Measurements from ENCODE around the gene SNX8. TPM values are rescaled to one million over a fixed set of nuclear protein-coding genes. Genes with fewer than 3 reads are reported as not detected.
A peak's percentile ranks its signal among the peaks of the same experiment; 100 is the strongest.

SNX8 gene
- total and polyA plus RNA-seq, 9 of the 15 experiments (the other 6 are each of a cell fraction or from before 2014, with no cell fraction given): 2.7 to 51.6 (median 16.9) TPM

DNA sequence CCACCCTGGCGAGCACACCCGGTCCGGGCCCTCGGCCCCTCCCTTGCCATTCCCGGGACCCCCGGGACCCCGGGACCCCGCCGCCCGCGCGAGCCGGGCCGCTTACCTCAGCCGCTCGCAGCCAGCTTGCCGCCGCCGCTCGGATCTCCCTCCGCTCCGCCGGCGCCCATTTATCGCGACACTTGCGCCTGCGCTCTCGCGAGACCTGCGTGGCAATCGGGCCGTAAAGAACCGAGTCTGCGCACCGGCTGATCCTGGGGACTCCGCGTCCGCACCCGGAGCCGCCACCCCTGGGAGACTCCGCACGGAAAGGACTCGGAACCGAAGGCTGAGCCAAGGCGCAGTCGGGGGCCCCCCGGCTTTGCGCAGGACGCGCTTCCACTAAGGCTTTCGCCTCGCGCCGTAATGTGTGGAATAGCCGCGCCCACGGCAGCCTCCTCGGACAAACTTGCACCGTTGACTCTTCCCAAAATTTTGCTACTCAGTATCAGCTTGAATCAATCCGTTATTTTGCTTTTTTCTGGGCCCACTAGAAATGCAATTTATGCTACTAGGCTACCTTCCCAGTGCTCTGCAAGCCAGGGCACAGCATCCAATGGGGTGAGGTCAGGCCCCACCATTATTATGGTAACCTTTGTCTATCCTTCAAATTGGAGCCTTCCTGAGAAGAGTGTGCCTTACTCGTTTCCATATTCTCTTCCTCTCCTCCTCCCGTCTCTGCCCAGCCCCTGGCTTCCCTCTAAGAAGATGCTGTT lies 81.3 kb downstream of the SNX8 start, which contains the start of gene MAD1L1 (continued):
- TF ChIP-seq SAFB2 (IDR thresholded peaks at IDR 0.05; ENCODE audit: borderline replicate concordance, low read depth, low read length, severe bottlenecking) (no peak), XRCC5 (IDR thresholded peaks at IDR 0.05; ENCODE audit: low read depth, low read length) (peak; percentile 80; the same call in 1 of the 2 replicates), ZNF274 (IDR thresholded peaks at IDR 0.05; ENCODE audit: borderline replicate concordance, low read depth, low read length) (no peak), GABPB2 (CRISPR knock-in tag; conservative IDR thresholded peaks at IDR 0.05) (no peak), ETS2 (tag; IDR thresholded peaks at IDR 0.05; ENCODE audit: borderline replicate concordance, poor library complexity, severe bottlenecking) (no peak), RBM34 (IDR thresholded peaks at IDR 0.05; ENCODE audit: borderline replicate concordance, insufficient read depth, low read length) (no peak), TBP (optimal IDR thresholded peaks at IDR 0.05; ENCODE audit: low read depth, low read length) (peak; percentile 69), ZNF76 (CRISPR knock-in tag; IDR thresholded peaks at IDR 0.05; ENCODE audit: borderline replicate concordance) (no peak), ZNF263 (CRISPR knock-in tag; IDR thresholded peaks at IDR 0.05; ENCODE audit: borderline replicate concordance) (0 out of 2 replicates have a peak, but pooled peaks have one; percentile 23), ZBTB7A (IDR thresholded peaks at IDR 0.05; ENCODE audit: borderline replicate concordance, control insufficient read depth, low read depth, low read length) (peak; percentile 98), ZKSCAN8 (CRISPR knock-in tag; IDR thresholded peaks at IDR 0.05) (no peak), ZNF699 (CRISPR knock-in tag; IDR thresholded peaks at IDR 0.05; ENCODE audit: insufficient replicate concordance) (no peak), CSDE1 (IDR thresholded peaks at IDR 0.05) (no peak), RHOXF2B (CRISPR knock-in tag; conservative IDR thresholded peaks at IDR 0.05) (no peak), ZKSCAN1 (IDR thresholded peaks at IDR 0.05; ENCODE audit: low read depth, low read length) (no peak), ZNF324 (CRISPR knock-in tag; IDR thresholded peaks at IDR 0.05) (no peak)
- TF ChIP-seq, protein P1, sequence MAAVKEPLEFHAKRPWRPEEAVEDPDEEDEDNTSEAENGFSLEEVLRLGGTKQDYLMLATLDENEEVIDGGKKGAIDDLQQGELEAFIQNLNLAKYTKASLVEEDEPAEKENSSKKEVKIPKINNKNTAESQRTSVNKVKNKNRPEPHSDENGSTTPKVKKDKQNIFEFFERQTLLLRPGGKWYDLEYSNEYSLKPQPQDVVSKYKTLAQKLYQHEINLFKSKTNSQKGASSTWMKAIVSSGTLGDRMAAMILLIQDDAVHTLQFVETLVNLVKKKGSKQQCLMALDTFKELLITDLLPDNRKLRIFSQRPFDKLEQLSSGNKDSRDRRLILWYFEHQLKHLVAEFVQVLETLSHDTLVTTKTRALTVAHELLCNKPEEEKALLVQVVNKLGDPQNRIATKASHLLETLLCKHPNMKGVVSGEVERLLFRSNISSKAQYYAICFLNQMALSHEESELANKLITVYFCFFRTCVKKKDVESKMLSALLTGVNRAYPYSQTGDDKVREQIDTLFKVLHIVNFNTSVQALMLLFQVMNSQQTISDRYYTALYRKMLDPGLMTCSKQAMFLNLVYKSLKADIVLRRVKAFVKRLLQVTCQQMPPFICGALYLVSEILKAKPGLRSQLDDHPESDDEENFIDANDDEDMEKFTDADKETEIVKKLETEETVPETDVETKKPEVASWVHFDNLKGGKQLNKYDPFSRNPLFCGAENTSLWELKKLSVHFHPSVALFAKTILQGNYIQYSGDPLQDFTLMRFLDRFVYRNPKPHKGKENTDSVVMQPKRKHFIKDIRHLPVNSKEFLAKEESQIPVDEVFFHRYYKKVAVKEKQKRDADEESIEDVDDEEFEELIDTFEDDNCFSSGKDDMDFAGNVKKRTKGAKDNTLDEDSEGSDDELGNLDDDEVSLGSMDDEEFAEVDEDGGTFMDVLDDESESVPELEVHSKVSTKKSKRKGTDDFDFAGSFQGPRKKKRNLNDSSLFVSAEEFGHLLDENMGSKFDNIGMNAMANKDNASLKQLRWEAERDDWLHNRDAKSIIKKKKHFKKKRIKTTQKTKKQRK (IDR thresholded peaks at IDR 0.05; ENCODE audit: borderline replicate concordance, low read depth, low read length): no peak
- TF ChIP-seq, protein P2, sequence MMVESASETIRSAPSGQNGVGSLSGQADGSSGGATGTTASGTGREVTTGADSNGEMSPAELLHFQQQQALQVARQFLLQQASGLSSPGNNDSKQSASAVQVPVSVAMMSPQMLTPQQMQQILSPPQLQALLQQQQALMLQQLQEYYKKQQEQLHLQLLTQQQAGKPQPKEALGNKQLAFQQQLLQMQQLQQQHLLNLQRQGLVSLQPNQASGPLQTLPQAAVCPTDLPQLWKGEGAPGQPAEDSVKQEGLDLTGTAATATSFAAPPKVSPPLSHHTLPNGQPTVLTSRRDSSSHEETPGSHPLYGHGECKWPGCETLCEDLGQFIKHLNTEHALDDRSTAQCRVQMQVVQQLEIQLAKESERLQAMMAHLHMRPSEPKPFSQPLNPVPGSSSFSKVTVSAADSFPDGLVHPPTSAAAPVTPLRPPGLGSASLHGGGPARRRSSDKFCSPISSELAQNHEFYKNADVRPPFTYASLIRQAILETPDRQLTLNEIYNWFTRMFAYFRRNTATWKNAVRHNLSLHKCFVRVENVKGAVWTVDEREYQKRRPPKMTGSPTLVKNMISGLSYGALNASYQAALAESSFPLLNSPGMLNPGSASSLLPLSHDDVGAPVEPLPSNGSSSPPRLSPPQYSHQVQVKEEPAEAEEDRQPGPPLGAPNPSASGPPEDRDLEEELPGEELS (CRISPR knock-in tag; IDR thresholded peaks at IDR 0.05; ENCODE audit: borderline replicate concordance): no peak
- TF ChIP-seq, protein P3, sequence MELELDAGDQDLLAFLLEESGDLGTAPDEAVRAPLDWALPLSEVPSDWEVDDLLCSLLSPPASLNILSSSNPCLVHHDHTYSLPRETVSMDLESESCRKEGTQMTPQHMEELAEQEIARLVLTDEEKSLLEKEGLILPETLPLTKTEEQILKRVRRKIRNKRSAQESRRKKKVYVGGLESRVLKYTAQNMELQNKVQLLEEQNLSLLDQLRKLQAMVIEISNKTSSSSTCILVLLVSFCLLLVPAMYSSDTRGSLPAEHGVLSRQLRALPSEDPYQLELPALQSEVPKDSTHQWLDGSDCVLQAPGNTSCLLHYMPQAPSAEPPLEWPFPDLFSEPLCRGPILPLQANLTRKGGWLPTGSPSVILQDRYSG (tag; conservative IDR thresholded peaks at IDR 0.05; ENCODE audit: low read depth): no peak

All from K562 (cell line).